HepG2 (cell line): ENCODE data around the gene SSBP4. TPM values are rescaled to one million over a fixed set of nuclear protein-coding genes. Genes with fewer than 3 reads are reported as not detected.

Experiments used
- BCL6 ChIP-seq: IDR thresholded peaks from 2 replicates; pipeline ENCODE4 v1.6.1; 2016; ENCODE audit warnings: missing genetic modification reagents, missing compliant biosample characterization
- CENPT ChIP-seq: sonication (generic); formaldehyde crosslinking; IDR thresholded peaks from 2 replicates; pipeline ENCODE4 v1.8.0; 2022; ENCODE audit warnings: low read depth, mild to moderate bottlenecking, moderate library complexity, missing genetic modification reagents
- FIP1L1 ChIP-seq: fragments of 200-400 bp; formaldehyde crosslinking; IDR thresholded peaks from 2 replicates; pipeline ENCODE4 v1.6.1; 2018; ENCODE audit warnings: low read depth, mild to moderate bottlenecking, low read length, moderate library complexity, borderline replicate concordance; ENCODE audit not compliant: insufficient read depth
- MYPOP ChIP-seq: sonication (generic); formaldehyde crosslinking; IDR thresholded peaks from 2 replicates; pipeline ENCODE4 v1.8.1; 2023; ENCODE audit warnings: mild to moderate bottlenecking, moderate library complexity, missing genetic modification reagents
- PBX3 ChIP-seq: sonication (generic); formaldehyde crosslinking; IDR thresholded peaks from 2 replicates; pipeline ENCODE4 v1.8.1; 2023; ENCODE audit warnings: missing genetic modification reagents, inconsistent platforms, borderline replicate concordance
- PITX1 ChIP-seq: sonication (generic); formaldehyde crosslinking; IDR thresholded peaks from 2 replicates; pipeline ENCODE4 v1.5.1; 2020; ENCODE audit warnings: mild to moderate bottlenecking, missing genetic modification reagents
- SRF ChIP-seq: IDR thresholded peaks from 2 replicates; pipeline ENCODE4 v1.6.1; 2011; ENCODE audit warnings: mild to moderate bottlenecking, low read depth, low read length, moderate library complexity
- TRIM22 ChIP-seq: fragments of 450-650 bp; IDR thresholded peaks from 2 replicates; pipeline ENCODE4 v1.6.1; 2017
- ZNF121 ChIP-seq: sonication (generic); formaldehyde crosslinking; IDR thresholded peaks from 2 replicates; pipeline ENCODE4 v1.5.0; 2020; ENCODE audit warnings: mild to moderate bottlenecking, missing genetic modification reagents
- ZNF446 ChIP-seq: sonication (generic); formaldehyde crosslinking; IDR thresholded peaks from 2 replicates; pipeline ENCODE4 v1.5.0; 2020; ENCODE audit warnings: mild to moderate bottlenecking, missing genetic modification reagents
- ZNF503 ChIP-seq: sonication (generic); formaldehyde crosslinking; IDR thresholded peaks from 2 replicates; pipeline ENCODE4 v1.4.0; 2020; ENCODE audit warnings: missing genetic modification reagents
- ZNF609 ChIP-seq: sonication (generic); formaldehyde crosslinking; IDR thresholded peaks from 2 replicates; pipeline ENCODE4 v1.4.0; 2020; ENCODE audit warnings: mild to moderate bottlenecking, missing genetic modification reagents, borderline replicate concordance
- ZNF724P ChIP-seq: sonication (generic); formaldehyde crosslinking; IDR thresholded peaks from 2 replicates; pipeline ENCODE4 v1.8.0; 2022; ENCODE audit warnings: missing genetic modification reagents, borderline replicate concordance
- ZNF780A ChIP-seq: sonication (generic); formaldehyde crosslinking; IDR thresholded peaks from 2 replicates; pipeline ENCODE4 v1.8.0; 2022; ENCODE audit warnings: mild to moderate bottlenecking, missing genetic modification reagents, moderate library complexity
- ZNF800 ChIP-seq: sonication (generic); formaldehyde crosslinking; IDR thresholded peaks from 2 replicates; pipeline ENCODE4 v1.4.0; 2020; ENCODE audit warnings: missing genetic modification reagents
- polyA plus RNA-seq, 8 experiments: library from polyadenylated mRNA; depleted of rRNA in 3 of 8; stranded (reverse) in 7 of 8; unstranded in 1 of 8; fragments of >200 nt; fragmentation: Illumina TruSeq in 4 of 8; extraction: Trizol in 4 of 8; gene quantifications; 2 replicates each; pipeline versions ENCODE4 v1.2.1 to v1.2.3, GENCODE V29; 2011 to 2016; ENCODE audit warnings: low read depth in 4 of 8, missing spikeins in 1 of 8, mixed read lengths in 1 of 8; ENCODE audit not compliant: insufficient read depth in 1 of 8
- total RNA-seq, 5 experiments: library from RNA; depleted of rRNA; stranded (reverse); fragments of >200 nt; fragmentation: Illumina TruSeq; extraction: Trizol; gene quantifications; 2 replicates each; pipeline ENCODE4 v1.2.3, GENCODE V29; 2016; ENCODE audit warnings: low read depth in 1 of 5

Gene SSBP4
- total and polyA plus RNA-seq, 2 of the 13 experiments (the other 11 are each of a cell fraction or from before 2014, with no cell fraction given): 20.8 to 39.5 TPM

GRCh38 chr19:18388100-18388959 lies 30.9 kb upstream of the SSBP4 start (continued):
- TF ChIP-seq ZNF503: peak; percentile 82; the same call in 1 of the 2 replicates
- no peak; the same call in 1 of the 2 replicates for TF ChIP-seq ZNF800
- TF ChIP-seq TRIM22: no peak
- peak; percentile 80 for TF ChIP-seq MYPOP (CRISPR knock-in tag)
- TF ChIP-seq ZNF609 (CRISPR knock-in tag): peak; percentile 74
- peak; percentile 58; the same call in 1 of the 2 replicates for TF ChIP-seq PBX3 (CRISPR knock-in tag)
- no peak for TF ChIP-seq ZNF446 (CRISPR knock-in tag)
- TF ChIP-seq BCL6: peak; percentile 52; the same call in 1 of the 2 replicates
- no peak; the same call in 1 of the 2 replicates for TF ChIP-seq FIP1L1
- no peak for TF ChIP-seq SRF
- TF ChIP-seq CENPT (CRISPR knock-in tag): no peak
- no peak for TF ChIP-seq PITX1 (CRISPR knock-in tag)
- TF ChIP-seq ZNF121: peak; percentile 72
- 0 out of 2 replicates have a peak, but pooled peaks have one; percentile 74 for TF ChIP-seq ZNF780A (CRISPR knock-in tag)
- peak; percentile 38; the same call in 1 of the 2 replicates for TF ChIP-seq ZNF724P (CRISPR knock-in tag)
